Stimulated activated naive B cell treated with anti-CD40 and anti-IgM and Interleukin-4, amounts not matched to agents 10 μg/mL and 1 μg/mL and 100 μg/mL, for 72 hours (primary cell): ENCODE results near the gene GPX4.

Source experiments
- ATAC-seq, 2 donors: fragments of 150-1000 bp; cut with Tn5 transposase; replicated peaks; 2 replicates each; pipeline ENCODE4 v1.10.0; 2021; ENCODE audit warnings: moderate library complexity in 1 of 2
- DNase-seq: peaks from one replicate; pipeline ENCODE4 v3.0.0; 2021
- H3K27ac Mint-ChIP-seq: one replicate; pipeline ENCODE4 v1.8.0; 2022; ENCODE audit warnings: mild to moderate bottlenecking, mixed read lengths
- H3K27me3 Mint-ChIP-seq, 2 donors: one replicate each; pipeline ENCODE4 v1.8.0; 2022; ENCODE audit warnings: mixed read lengths in 2 of 2
- H3K36me3 Mint-ChIP-seq, 2 donors: one replicate each; pipeline ENCODE4 v1.8.0; 2022; ENCODE audit warnings: mixed read lengths in 2 of 2, mild to moderate bottlenecking in 1 of 2
- H3K4me1 Mint-ChIP-seq, 2 donors: one replicate each; pipeline ENCODE4 v1.8.0; 2022; ENCODE audit warnings: mixed read lengths in 2 of 2, mild to moderate bottlenecking in 1 of 2
- H3K4me3 Mint-ChIP-seq, 2 donors: one replicate each; pipeline ENCODE4 v1.8.0; 2022; ENCODE audit warnings: mild to moderate bottlenecking in 2 of 2, mixed read lengths in 2 of 2, moderate library complexity in 1 of 2
- H3K9me3 Mint-ChIP-seq, 2 donors: one replicate each; pipeline ENCODE4 v1.8.0; 2022; ENCODE audit warnings: mixed read lengths in 2 of 2, mild to moderate bottlenecking in 1 of 2

GPX4 gene

GRCh38 chr19:1064661-1065605, 38.9 kb upstream of the GPX4 start:
- ATAC-seq = peak; percentile 45 to 49
- no peaks in the 10 kb centered on the region for H3K27me3 Mint-ChIP-seq
- no peak for DNase-seq
- peak overlapping the region; percentile 43 to 91 for H3K4me3 Mint-ChIP-seq
- peaks cover 33 to 50% of the 10 kb centered on the region in 2 donors for H3K4me1 Mint-ChIP-seq
- peaks cover 37 to 39% of the 10 kb centered on the region in 2 donors for H3K36me3 Mint-ChIP-seq
- peak overlapping the region; percentile 34 for H3K27ac Mint-ChIP-seq
- peaks cover 0 to 6% of the 10 kb centered on the region in 2 donors for H3K9me3 Mint-ChIP-seq

DNA sequence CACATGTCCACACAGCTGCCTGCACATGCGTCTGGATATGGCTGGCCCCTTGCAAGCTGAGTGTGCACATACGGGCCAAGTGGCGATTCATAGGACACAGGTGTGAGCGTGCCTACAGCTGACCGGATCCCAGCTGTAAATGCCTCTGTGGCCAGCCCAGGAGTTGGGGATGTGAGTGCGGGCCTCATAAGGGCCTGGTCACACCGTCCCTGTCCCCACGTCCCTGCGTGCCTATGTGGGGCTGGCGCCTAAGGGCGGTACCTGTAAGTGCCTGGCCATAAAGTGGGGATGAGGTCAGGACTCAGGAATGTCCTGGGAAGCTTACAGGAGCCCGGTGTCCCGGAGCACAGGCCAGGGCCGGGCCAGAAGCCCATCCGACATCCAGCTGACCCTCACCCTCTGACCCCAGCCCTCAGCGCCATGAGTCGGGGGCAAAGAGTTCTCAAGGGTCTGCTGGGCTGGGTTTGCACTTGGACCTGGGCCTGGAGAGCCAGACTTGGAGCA, 38.1 kb upstream of the GPX4 start:
- no peaks in the 10 kb centered on the region for H3K27me3 Mint-ChIP-seq
- DNase-seq = no peak
- H3K9me3 Mint-ChIP-seq = peaks cover 0 to 6% of the 10 kb centered on the region in 2 donors
- H3K27ac Mint-ChIP-seq = peak overlapping the region; percentile 75
- H3K4me1 Mint-ChIP-seq = peaks cover 33 to 50% of the 10 kb centered on the region in 2 donors
- peak overlapping the region; percentile 64 to 91 for H3K4me3 Mint-ChIP-seq
- no peak for ATAC-seq
- peaks cover 31 to 36% of the 10 kb centered on the region in 2 donors for H3K36me3 Mint-ChIP-seq

DNA sequence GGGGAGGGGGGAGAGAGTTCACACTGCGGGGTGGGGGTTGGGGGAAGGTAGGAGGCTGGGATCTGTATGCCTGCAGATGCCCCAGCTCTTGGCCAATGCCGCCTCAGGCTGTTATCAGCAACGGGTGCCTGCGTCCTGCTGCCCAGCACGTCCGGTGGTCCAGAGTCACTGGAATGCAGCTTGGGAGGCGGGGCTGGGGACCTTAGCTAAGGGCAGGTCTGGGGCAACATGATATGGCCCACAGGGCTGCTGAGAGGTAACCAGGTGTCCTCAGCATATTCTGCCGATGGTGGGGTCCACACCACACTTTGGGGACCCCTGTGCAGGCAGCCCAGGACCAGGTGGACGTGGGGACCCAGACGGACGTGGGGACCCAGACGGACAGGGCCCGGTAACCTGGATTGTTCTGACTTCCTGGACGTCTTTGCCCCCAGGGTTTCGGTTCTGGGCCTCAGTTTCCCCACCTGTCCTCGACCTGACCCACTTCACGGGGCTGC, 37.5 kb upstream of the GPX4 start:
- no peak for DNase-seq
- H3K27me3 Mint-ChIP-seq = no peaks in the 10 kb centered on the region
- peaks cover 0 to 6% of the 10 kb centered on the region in 2 donors for H3K9me3 Mint-ChIP-seq
- H3K36me3 Mint-ChIP-seq = peaks cover 29 to 36% of the 10 kb centered on the region in 2 donors
- no peak for ATAC-seq
- peak overlapping the region; percentile 91 for H3K4me3 Mint-ChIP-seq
- H3K4me1 Mint-ChIP-seq = peaks cover 33 to 50% of the 10 kb centered on the region in 2 donors
- peak overlapping the region; percentile 83 for H3K27ac Mint-ChIP-seq

GRCh38 chr19:1066748-1067340, 37.0 kb upstream of the GPX4 start, which contains the start of gene ARHGAP45:
ARHGAP45 (plus strand) TSS chr19:1067167; CDS start chr19:1067406, 239 bp downstream.
- Mint-ChIP-seq H3K9me3 (peaks cover 0 to 6% of the 10 kb centered on the region in 2 donors), H3K27ac (peak within 1 kb of the TSS; percentile 97), H3K4me3 (peak within 1 kb of the TSS; percentile 91), H3K36me3 (peaks cover 28 to 35% of the 10 kb centered on the region in 2 donors), H3K27me3 (no peaks in the 10 kb centered on the region), H3K4me1 (peaks cover 36 to 52% of the 10 kb centered on the region in 2 donors)
- peak; percentile 75 for DNase-seq
- ATAC-seq = peak; percentile 56 to 64

- no peak for DNase-seq
- Mint-ChIP-seq H3K9me3 (peaks cover 0 to 4% of the 10 kb centered on the region in 2 donors), H3K36me3 (peaks cover 27 to 38% of the 10 kb centered on the region in 2 donors), H3K4me1 (peaks cover 38 to 54% of the 10 kb centered on the region in 2 donors), H3K4me3 (peak overlapping the region; percentile 91), H3K27ac (peak overlapping the region; percentile 97), H3K27me3 (no peaks in the 10 kb centered on the region)
- peak; percentile 49 to 57 for ATAC-seq
Observed at GRCh38 chr19:1067341-1067957, 36.3 kb upstream of the GPX4 start.

- Mint-ChIP-seq H3K9me3 (peaks cover 0 to 2% of the 10 kb centered on the region in 2 donors), H3K4me3 (peak overlapping the region; percentile 91), H3K27me3 (no peaks in the 10 kb centered on the region), H3K27ac (peak overlapping the region; percentile 97), H3K36me3 (peaks cover 32 to 37% of the 10 kb centered on the region in 2 donors), H3K4me1 (peaks cover 45 to 61% of the 10 kb centered on the region in 2 donors)
- DNase-seq (no peak), ATAC-seq (peak; percentile 15 to 30)
Observed at GRCh38 chr19:1068009-1069001, 35.5 kb upstream of the GPX4 start.

DNA sequence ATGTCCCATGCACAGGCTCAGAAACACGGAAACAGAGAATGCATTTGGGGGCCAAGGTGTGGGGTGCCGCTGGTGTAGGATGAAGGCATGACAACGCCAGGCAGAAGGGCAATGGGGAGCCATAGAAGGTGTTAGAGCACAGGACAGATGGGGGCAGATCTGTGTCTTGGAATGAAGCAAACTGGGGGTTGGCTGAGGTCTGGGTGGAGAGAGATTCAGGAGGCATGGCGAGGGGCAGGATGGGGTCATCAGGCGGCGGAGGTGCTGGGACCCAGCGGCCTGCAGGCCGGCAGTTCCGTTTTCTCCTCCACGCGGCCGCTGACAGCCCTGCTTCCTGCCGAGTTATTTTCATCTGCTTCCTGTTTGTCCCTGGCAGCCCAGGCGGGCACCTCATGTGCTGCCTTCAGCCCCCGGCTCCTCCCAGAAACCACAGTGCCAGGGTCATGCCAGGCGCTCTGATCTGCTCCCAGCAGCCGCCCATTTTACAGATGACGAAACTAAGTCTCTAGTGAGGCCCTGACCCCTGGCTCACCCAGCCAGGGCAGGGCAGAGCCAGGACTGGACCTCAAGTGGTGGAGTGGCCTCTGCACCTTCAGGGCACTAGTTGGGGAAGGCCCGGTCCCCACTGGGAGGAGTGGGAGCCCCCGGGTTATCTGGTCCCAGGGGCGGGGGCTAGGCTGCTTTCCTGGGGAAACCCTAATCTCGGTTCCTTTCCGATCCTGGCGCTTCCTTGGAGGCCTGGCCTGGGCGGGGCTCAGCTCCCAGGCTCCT, 34.6 kb upstream of the GPX4 start:
- Mint-ChIP-seq H3K4me3 (peak overlapping the region; percentile 91), H3K4me1 (peaks cover 42 to 63% of the 10 kb centered on the region in 2 donors), H3K27me3 (no peaks in the 10 kb centered on the region), H3K9me3 (no peaks in the 10 kb centered on the region), H3K36me3 (peaks cover 28 to 33% of the 10 kb centered on the region in 2 donors), H3K27ac (peak overlapping the region; percentile 95)
- ATAC-seq = peak; percentile 41 to 42
- DNase-seq = peak; percentile 60

DNA sequence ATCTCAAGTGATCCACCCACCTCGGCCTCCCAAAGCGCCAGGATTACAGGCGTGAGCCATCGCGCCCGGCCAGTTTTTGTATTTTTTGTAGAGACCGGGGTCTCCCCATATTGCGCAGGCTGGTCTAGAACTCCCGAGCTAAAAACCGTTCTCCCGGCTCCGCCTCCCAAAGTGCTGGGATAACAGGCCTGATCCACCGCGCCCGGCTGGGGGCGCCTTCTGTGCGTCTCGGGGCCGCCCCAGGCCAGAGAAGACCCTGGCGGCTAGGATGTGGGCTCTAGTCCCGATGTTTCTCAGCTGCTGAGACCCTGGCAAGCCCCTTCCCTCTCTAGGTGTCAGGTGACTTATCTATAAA, 33.2 kb upstream of the GPX4 start:
- Mint-ChIP-seq H3K4me3 (no peak overlapping the region), H3K36me3 (peaks cover 31 to 37% of the 10 kb centered on the region in 2 donors), H3K4me1 (peaks cover 32 to 57% of the 10 kb centered on the region in 2 donors), H3K27ac (no peak overlapping the region), H3K27me3 (no peaks in the 10 kb centered on the region), H3K9me3 (no peaks in the 10 kb centered on the region)
- no peak for ATAC-seq
- DNase-seq = no peak

- no peak for ATAC-seq
- no peaks in the 10 kb centered on the region for H3K9me3 Mint-ChIP-seq
- no peak overlapping the region for H3K4me3 Mint-ChIP-seq
- H3K36me3 Mint-ChIP-seq = peaks cover 37 to 43% of the 10 kb centered on the region in 2 donors
- H3K27me3 Mint-ChIP-seq = no peaks in the 10 kb centered on the region
- peak overlapping the region; percentile 2 for H3K27ac Mint-ChIP-seq
- no peak for DNase-seq
- H3K4me1 Mint-ChIP-seq = peaks cover 33 to 57% of the 10 kb centered on the region in 2 donors
Observed at GRCh38 chr19:1070931-1071791, 32.6 kb upstream of the GPX4 start.

- Mint-ChIP-seq H3K4me1 (peaks cover 38 to 66% of the 10 kb centered on the region in 2 donors), H3K4me3 (peak overlapping the region in 1 of 2 donors; percentile 29), H3K27me3 (no peaks in the 10 kb centered on the region), H3K36me3 (peaks cover 43 to 49% of the 10 kb centered on the region in 2 donors), H3K27ac (peak overlapping the region; percentile 65), H3K9me3 (no peaks in the 10 kb centered on the region)
- ATAC-seq (no peak), DNase-seq (no peak)
Observed at GRCh38 chr19:1072371-1073015, 31.3 kb upstream of the GPX4 start.
